Measurements from ENCODE around the gene RBM19.

Gene RBM19

DNA sequence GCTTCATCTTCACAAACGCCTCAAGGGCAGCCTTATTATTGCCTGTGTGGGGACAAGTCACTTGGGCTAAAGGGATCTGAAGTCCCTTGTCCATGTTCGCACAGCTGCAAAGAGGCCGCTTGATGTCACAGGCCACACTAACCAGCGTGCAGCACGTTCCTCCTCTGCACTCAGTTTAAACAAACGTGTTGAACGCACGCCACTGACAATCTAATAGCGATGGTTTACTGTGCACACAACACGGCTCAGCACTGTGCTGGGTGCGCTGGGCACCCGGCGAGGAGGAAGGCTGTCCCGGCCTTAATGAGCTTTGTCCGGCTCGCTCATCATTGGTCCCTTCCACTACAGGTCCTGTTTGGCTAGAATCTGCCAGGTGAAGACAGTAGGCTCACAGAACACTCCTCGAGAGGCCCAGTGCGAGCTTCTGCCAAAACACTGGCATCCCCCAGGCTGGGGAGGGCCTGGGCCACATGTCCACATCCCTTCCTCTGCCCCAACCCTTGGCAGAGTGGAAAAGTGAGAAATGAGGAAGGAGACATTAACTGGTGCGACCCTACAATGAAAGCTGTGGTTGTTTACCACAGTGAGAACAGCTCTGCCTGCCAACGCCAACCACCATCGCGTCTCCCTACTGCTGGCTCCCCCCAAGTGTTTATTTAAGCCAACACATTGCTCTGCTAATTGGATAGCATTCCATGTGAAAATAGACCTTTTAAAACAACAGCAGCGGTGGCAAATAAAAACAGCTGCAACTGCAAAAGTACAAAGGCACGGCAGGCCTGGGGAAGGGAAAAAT, 113.2 kb downstream of the RBM19 start:
- no peaks in the 10 kb centered on the region for H3K9me3 ChIP-seq (ENCODE audit: control extremely low read depth in 1 of 5, control insufficient read depth in 4 of 5, insufficient read depth in 2 of 5, low read depth in 1 of 5, low read length in 4 of 5)
- ChIA-PET POLR2A (interaction anchor here (0.7 kb wide), 1 partner anchor 551 kb away, joined by 3 read pairs; no protein-coding TSS in a partner anchor), CTCF (interaction anchor here (1.1 to 1.2 kb wide), 2 partner anchors 12 to 16 kb away, joined by 3 to 4 read pairs; no protein-coding TSS in a partner anchor)
- H3K27ac ChIP-seq (ENCODE audit: insufficient read depth in 1 of 2, low read depth in 1 of 2, low read length in 2 of 2, poor library complexity in 1 of 2, severe bottlenecking in 2 of 2): no peak overlapping the region
- 69% methylated on average over 20 of the region's 24 CpGs for WGBS (ENCODE audit: insufficient coverage)
- peaks cover 0 to 34% (median 30%) of the 10 kb centered on the region in 4 experiments for H3K36me3 ChIP-seq (ENCODE audit: control insufficient read depth in 4 of 4, insufficient read depth in 4 of 4, low read length in 3 of 4)
- H3K27me3 ChIP-seq (replicated peaks in 2 of 5; ENCODE audit: control insufficient read depth in 4 of 5, insufficient read depth in 5 of 5, low read length in 4 of 5): no peaks in the 10 kb centered on the region
- no peak overlapping the region for H3K4me3 ChIP-seq (ENCODE audit: control insufficient read depth in 1 of 7, extremely low read depth in 1 of 7, insufficient read depth in 4 of 7, low read depth in 2 of 7, low read length in 6 of 7)
- peaks cover 0 to 11% (median 9%) of the 10 kb centered on the region in 4 experiments for H3K4me1 ChIP-seq (ENCODE audit: control extremely low read depth in 1 of 4, control insufficient read depth in 4 of 4, insufficient read depth in 4 of 4, low read length in 3 of 4)
- peak; percentile 4 to 83 (median 63) for DNase-seq

- Histone ChIP-seq H3K4me3 (ENCODE audit: control insufficient read depth in 1 of 7, extremely low read depth in 1 of 7, insufficient read depth in 4 of 7, low read depth in 2 of 7, low read length in 6 of 7) (no peak overlapping the region), H3K36me3 (ENCODE audit: control insufficient read depth in 4 of 4, insufficient read depth in 4 of 4, low read length in 3 of 4) (peaks cover 0 to 28% (median 28%) of the 10 kb centered on the region in 4 experiments), H3K4me1 (ENCODE audit: control extremely low read depth in 1 of 4, control insufficient read depth in 4 of 4, insufficient read depth in 4 of 4, low read length in 3 of 4) (peaks cover 0 to 11% (median 9%) of the 10 kb centered on the region in 4 experiments), H3K27me3 (replicated peaks in 2 of 5; ENCODE audit: control insufficient read depth in 4 of 5, insufficient read depth in 5 of 5, low read length in 4 of 5) (no peaks in the 10 kb centered on the region), H3K27ac (ENCODE audit: insufficient read depth in 1 of 2, low read depth in 1 of 2, low read length in 2 of 2, poor library complexity in 1 of 2, severe bottlenecking in 2 of 2) (no peak overlapping the region), H3K9me3 (ENCODE audit: control extremely low read depth in 1 of 5, control insufficient read depth in 4 of 5, insufficient read depth in 2 of 5, low read depth in 1 of 5, low read length in 4 of 5) (no peaks in the 10 kb centered on the region)
- no peak for DNase-seq
- 91% methylated on average over 5 of the region's 5 CpGs for WGBS (ENCODE audit: insufficient coverage)
- CTCF ChIA-PET: interaction anchor here (1.2 kb wide), 1 partner anchor 13 kb away, joined by 3 read pairs; no protein-coding TSS in a partner anchor
- POLR2A ChIA-PET: no interaction called here
These were observed 113.9 kb downstream of the RBM19 start for GRCh38 chr12:113852264-113852663.

- ChIA-PET POLR2A (no interaction called here), CTCF (no interaction called here)
- Histone ChIP-seq H3K27ac (ENCODE audit: insufficient read depth in 1 of 2, low read depth in 1 of 2, low read length in 2 of 2, poor library complexity in 1 of 2, severe bottlenecking in 2 of 2) (no peak overlapping the region), H3K9me3 (ENCODE audit: control extremely low read depth in 1 of 5, control insufficient read depth in 4 of 5, insufficient read depth in 2 of 5, low read depth in 1 of 5, low read length in 4 of 5) (no peaks in the 10 kb centered on the region), H3K36me3 (ENCODE audit: control insufficient read depth in 4 of 4, insufficient read depth in 4 of 4, low read length in 3 of 4) (peaks cover 0 to 26% (median 13%) of the 10 kb centered on the region in 4 experiments), H3K4me3 (ENCODE audit: control insufficient read depth in 1 of 7, extremely low read depth in 1 of 7, insufficient read depth in 4 of 7, low read depth in 2 of 7, low read length in 6 of 7) (no peak overlapping the region), H3K27me3 (replicated peaks in 2 of 5; ENCODE audit: control insufficient read depth in 4 of 5, insufficient read depth in 5 of 5, low read length in 4 of 5) (no peaks in the 10 kb centered on the region), H3K4me1 (ENCODE audit: control extremely low read depth in 1 of 4, control insufficient read depth in 4 of 4, insufficient read depth in 4 of 4, low read length in 3 of 4) (peaks cover 0 to 11% (median 9%) of the 10 kb centered on the region in 4 experiments)
- WGBS (ENCODE audit: insufficient coverage): 95% methylated on average over 6 of the region's 8 CpGs
- no peak for DNase-seq
These were observed 115.6 kb downstream of the RBM19 start for GRCh38 chr12:113850309-113851056.

DNA sequence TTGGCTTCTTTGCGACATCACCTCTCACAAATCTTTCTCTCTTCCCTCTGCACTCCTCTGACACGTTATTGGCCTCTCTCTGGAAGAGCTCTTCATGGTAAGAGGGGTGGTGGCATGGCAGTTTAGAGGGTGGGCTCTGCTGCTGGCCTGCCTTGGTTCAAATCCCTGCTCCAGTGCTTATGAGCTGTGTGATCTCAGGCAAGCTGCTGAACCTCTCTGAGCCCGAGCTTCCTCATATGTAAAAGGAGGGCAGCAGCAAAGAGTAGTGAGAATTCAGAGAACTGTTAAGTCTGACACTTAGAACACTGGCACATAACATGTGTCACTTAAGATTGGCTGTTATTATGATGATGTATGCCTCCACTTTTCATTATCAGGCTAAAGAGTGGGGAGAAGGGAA, 118.3 kb downstream of the RBM19 start:
- POLR2A ChIA-PET: no interaction called here

GRCh38 chr12:113846883-113847755, 119.0 kb downstream of the RBM19 start:
- H3K36me3 ChIP-seq (ENCODE audit: control insufficient read depth in 4 of 4, insufficient read depth in 4 of 4, low read length in 3 of 4): peaks cover 0 to 32% (median 29%) of the 10 kb centered on the region in 4 experiments
- H3K4me1 ChIP-seq (ENCODE audit: control extremely low read depth in 1 of 4, control insufficient read depth in 4 of 4, insufficient read depth in 4 of 4, low read length in 3 of 4): no peaks in the 10 kb centered on the region
- 96% methylated on average over 12 of the region's 18 CpGs for WGBS (ENCODE audit: insufficient coverage)

More for the DNA sequence above, 118.3 kb downstream of the RBM19 start:
- DNase-seq: no peak
- H3K27me3 ChIP-seq (replicated peaks in 2 of 5; ENCODE audit: control insufficient read depth in 4 of 5, insufficient read depth in 5 of 5, low read length in 4 of 5): no peaks in the 10 kb centered on the region
- CTCF ChIA-PET: no interaction called here
- H3K4me3 ChIP-seq (ENCODE audit: control insufficient read depth in 1 of 7, extremely low read depth in 1 of 7, insufficient read depth in 4 of 7, low read depth in 2 of 7, low read length in 6 of 7): no peak overlapping the region
- H3K9me3 ChIP-seq (ENCODE audit: control extremely low read depth in 1 of 5, control insufficient read depth in 4 of 5, insufficient read depth in 2 of 5, low read depth in 1 of 5, low read length in 4 of 5): no peaks in the 10 kb centered on the region
- no CpG with 5 or more reads among the region's 3 CpGs for WGBS (ENCODE audit: insufficient coverage)
- peaks cover 0 to 26% (median 26%) of the 10 kb centered on the region in 4 experiments for H3K36me3 ChIP-seq (ENCODE audit: control insufficient read depth in 4 of 4, insufficient read depth in 4 of 4, low read length in 3 of 4)
- H3K27ac ChIP-seq (ENCODE audit: insufficient read depth in 1 of 2, low read depth in 1 of 2, low read length in 2 of 2, poor library complexity in 1 of 2, severe bottlenecking in 2 of 2): no peak overlapping the region
- H3K4me1 ChIP-seq (ENCODE audit: control extremely low read depth in 1 of 4, control insufficient read depth in 4 of 4, insufficient read depth in 4 of 4, low read length in 3 of 4): peaks cover 0 to 4% (median under 1%) of the 10 kb centered on the region in 4 experiments

GRCh38 chr12:113845900-113846674, 120.0 kb downstream of the RBM19 start:
- DNase-seq: no peak
- no peaks in the 10 kb centered on the region for H3K4me1 ChIP-seq (ENCODE audit: control extremely low read depth in 1 of 4, control insufficient read depth in 4 of 4, insufficient read depth in 4 of 4, low read length in 3 of 4)
- no peak overlapping the region for H3K4me3 ChIP-seq (ENCODE audit: control insufficient read depth in 1 of 7, extremely low read depth in 1 of 7, insufficient read depth in 4 of 7, low read depth in 2 of 7, low read length in 6 of 7)
- CTCF ChIA-PET: no interaction called here
- no peak overlapping the region for H3K27ac ChIP-seq (ENCODE audit: insufficient read depth in 1 of 2, low read depth in 1 of 2, low read length in 2 of 2, poor library complexity in 1 of 2, severe bottlenecking in 2 of 2)
- peaks cover 0 to 32% (median 29%) of the 10 kb centered on the region in 4 experiments for H3K36me3 ChIP-seq (ENCODE audit: control insufficient read depth in 4 of 4, insufficient read depth in 4 of 4, low read length in 3 of 4)
- H3K27me3 ChIP-seq (replicated peaks in 2 of 5; ENCODE audit: control insufficient read depth in 4 of 5, insufficient read depth in 5 of 5, low read length in 4 of 5): no peaks in the 10 kb centered on the region
- POLR2A ChIA-PET: no interaction called here
- WGBS (ENCODE audit: insufficient coverage): 99% methylated on average over 10 of the region's 10 CpGs
- H3K9me3 ChIP-seq (ENCODE audit: control extremely low read depth in 1 of 5, control insufficient read depth in 4 of 5, insufficient read depth in 2 of 5, low read depth in 1 of 5, low read length in 4 of 5): no peaks in the 10 kb centered on the region

More at GRCh38 chr12:113846883-113847755, 119.0 kb downstream of the RBM19 start:
- no peaks in the 10 kb centered on the region for H3K27me3 ChIP-seq (replicated peaks in 2 of 5; ENCODE audit: control insufficient read depth in 4 of 5, insufficient read depth in 5 of 5, low read length in 4 of 5)
- no peak overlapping the region for H3K4me3 ChIP-seq (ENCODE audit: control insufficient read depth in 1 of 7, extremely low read depth in 1 of 7, insufficient read depth in 4 of 7, low read depth in 2 of 7, low read length in 6 of 7)
- POLR2A ChIA-PET: no interaction called here
- no peak overlapping the region for H3K27ac ChIP-seq (ENCODE audit: insufficient read depth in 1 of 2, low read depth in 1 of 2, low read length in 2 of 2, poor library complexity in 1 of 2, severe bottlenecking in 2 of 2)
- CTCF ChIA-PET: no interaction called here
- H3K9me3 ChIP-seq (ENCODE audit: control extremely low read depth in 1 of 5, control insufficient read depth in 4 of 5, insufficient read depth in 2 of 5, low read depth in 1 of 5, low read length in 4 of 5): no peaks in the 10 kb centered on the region
- no peak for DNase-seq

All from common myeloid progenitor, CD34-positive (primary cell).